Measurements from ENCODE around the gene VPS13D. TPM values are rescaled to one million over a fixed set of nuclear protein-coding genes. Genes with fewer than 3 reads are reported as not detected.

VPS13D gene
- total and polyA plus RNA-seq, 10 of the 15 experiments (the other 5 are each of a cell fraction or from before 2014, with no cell fraction given): 1.4 to 16.9 (median 8.5) TPM

- no peaks in the 10 kb centered on the region for H4K20me1 ChIP-seq (ENCODE audit: control insufficient read depth, insufficient read depth)
- ATAC-seq: no peak
- no peak for DNase-seq (ENCODE audit: low read depth, low spot score)
- 98% methylated on average over 3 of the region's 3 CpGs for WGBS (ENCODE audit: insufficient coverage, insufficient replicate concordance, low lambda C conversion rate, missing lambda C conversion rate)
- no peaks in the 10 kb centered on the region for H3K79me2 ChIP-seq (ENCODE audit: control insufficient read depth, insufficient read depth, low read length)
- H2AFZ ChIP-seq (ENCODE audit: control insufficient read depth, low read depth, low read length): no peak overlapping the region
- TF ChIP-seq POLR2AphosphoS2 (IDR thresholded peaks at IDR 0.05; ENCODE audit: low read depth, low read length) (no peak), MYC (IDR thresholded peaks at IDR 0.05; ENCODE audit: insufficient read depth, insufficient read length, insufficient replicate concordance, low read length, severe bottlenecking) (no peak), NR2C1 (IDR thresholded peaks at IDR 0.05) (no peak), MLLT1 (IDR thresholded peaks at IDR 0.05) (no peak), BCLAF1 (IDR thresholded peaks at IDR 0.05) (no peak), POU2F2 (IDR thresholded peaks at IDR 0.05; ENCODE audit: borderline replicate concordance, low read depth, low read length) (no peak), CHD1 (IDR thresholded peaks at IDR 0.05; ENCODE audit: low read depth, low read length) (no peak), HSF1 (IDR thresholded peaks at IDR 0.05; ENCODE audit: low read depth, low read length) (no peak), STAT1 (conservative IDR thresholded peaks at IDR 0.05) (no peak), TBL1XR1 (IDR thresholded peaks at IDR 0.05; ENCODE audit: low read depth, low read length) (no peak), HDAC6 (IDR thresholded peaks at IDR 0.05; ENCODE audit: unreplicated experiment) (no peak)
- intact Hi-C loops (cut with micrococcal nuclease; ENCODE audit: unreplicated experiment): no loop called here
- RAD21 ChIA-PET (ENCODE audit: unreplicated experiment): no interaction called here
- H3K36me3 ChIP-seq (ENCODE audit: control insufficient read depth in 2 of 2, insufficient read depth in 2 of 2, low read length in 1 of 2): peaks cover 0 to 2% of the 10 kb centered on the region in 2 experiments; a peak in 2 of 4 replicates
- H3K27ac ChIP-seq (ENCODE audit: control insufficient read depth, insufficient read depth): no peak overlapping the region
- no peak overlapping the region for H3K4me3 ChIP-seq
- no peak overlapping the region for H3K4me2 ChIP-seq (ENCODE audit: control insufficient read depth, insufficient read depth)
- SMC1A ChIA-PET (ENCODE audit: uncharacterized antibody, unreplicated experiment): interaction anchor here (0.7 kb wide), 3 partner anchors 8 to 279 kb away, joined by 3 to 4 read pairs (median 3); partner anchors contain the start of gene DHRS3
- no TSS peak for BruUV-seq (replicated peaks)
- no peaks in the 10 kb centered on the region for H3K9me3 ChIP-seq (replicated peaks; ENCODE audit: control insufficient read depth, insufficient read depth, low read length)
- no peak overlapping the region for H3K9ac ChIP-seq (ENCODE audit: control insufficient read depth, insufficient read depth, low read length)
- in situ Hi-C loops (cut with MboI): no loop called here
- FAIRE-seq: no peak
- POLR2A ChIA-PET: no interaction called here
- no peaks in the 10 kb centered on the region for H3K27me3 ChIP-seq (replicated peaks in 1 of 2; ENCODE audit: control insufficient read depth in 2 of 2, insufficient read depth in 2 of 2, low read length in 1 of 2)
- CTCF ChIA-PET: no interaction called here
- peaks cover 9% of the 10 kb centered on the region for H3K4me1 ChIP-seq (ENCODE audit: control insufficient read depth, insufficient read depth, low read length)
Observed at GRCh38 chr1:12339396-12339795, 109.6 kb downstream of the VPS13D start.
